H1 (cell line): ENCODE results near the gene SPOCK3. TPM values are rescaled to one million over a fixed set of nuclear protein-coding genes. Genes with fewer than 3 reads are reported as not detected.

Source experiments
- CTCF ChIA-PET: fragments of 300-600 bp; sonication (Branson Sonifier 250); formaldehyde crosslinking; loops from one replicate; lab custom pipeline; 2021; ENCODE audit not compliant: partially characterized antibody; lab: Charles Lee
- POLR2A ChIA-PET: fragments of 300-600 bp; sonication (Branson Sonifier 250); formaldehyde crosslinking; loops from one replicate; lab custom pipeline; 2021; ENCODE audit warnings: inconsistent platforms; ENCODE audit not compliant: partially characterized antibody; lab: Charles Lee
- DNase-seq, 2 experiments: peaks; one replicate each; pipeline versions ENCODE4 v3.0.0 to v3.0.0-alpha.2; 2010 to 2022; ENCODE audit warnings: low spot score in 2 of 2, low read depth in 1 of 2, mixed read lengths in 1 of 2
- FAIRE-seq: peaks from 2 replicates; lab custom pipeline; 2011; peaks lifted over from hg19 to GRCh38; lab: Jason Lieb, UNC
- H2AFZ ChIP-seq: 2 replicates; pipeline ENCODE4 v1.8.1; 2012; ENCODE audit warnings: low read length, inconsistent platforms
- H2AK5ac ChIP-seq: 2 replicates; pipeline ENCODE4 v1.6.1; 2013; ENCODE audit warnings: low read depth, low read length
- H2BK120ac ChIP-seq: replicated peaks from 2 replicates; pipeline ENCODE3; 2013; ENCODE audit warnings: low read depth, low read length, inconsistent platforms
- H2BK12ac ChIP-seq: 2 replicates; pipeline ENCODE4 v1.6.1; 2013; ENCODE audit warnings: low read depth, low read length
- H2BK15ac ChIP-seq: 2 replicates; pipeline ENCODE4 v1.6.1; 2013; ENCODE audit warnings: low read length
- H2BK20ac ChIP-seq: 2 replicates; pipeline ENCODE4 v1.6.1; 2013; ENCODE audit warnings: low read length
- H2BK5ac ChIP-seq: 2 replicates; pipeline ENCODE4 v1.6.1; 2013; ENCODE audit warnings: low read depth, low read length
- H3K14ac ChIP-seq: 2 replicates; pipeline ENCODE4 v1.6.1; 2013; ENCODE audit warnings: inconsistent platforms; ENCODE audit not compliant: insufficient read length
- H3K18ac ChIP-seq: 2 replicates; pipeline ENCODE4 v1.6.1; 2013; ENCODE audit warnings: low read length; ENCODE audit errors: extremely low read depth
- H3K23ac ChIP-seq: 2 replicates; pipeline ENCODE4 v1.6.1; 2013; ENCODE audit warnings: inconsistent platforms; ENCODE audit not compliant: insufficient read length
- H3K23me2 ChIP-seq: 2 replicates; pipeline ENCODE4 v1.6.1; 2013; ENCODE audit warnings: low read depth, low read length
- H3K27ac ChIP-seq: 2 replicates; pipeline ENCODE4 v1.6.1; 2011; ENCODE audit warnings: low read depth, low read length, inconsistent platforms
- H3K27me3 ChIP-seq, 4 experiments: replicated peaks in 1 of 4; 1 replicate in 1 of 4; 2 replicates in 3 of 4; pipeline versions ENCODE4 v1.6.1 to v1.8.1; 2011 to 2013; ENCODE audit warnings: low read length in 3 of 4, mild to moderate bottlenecking in 3 of 4, inconsistent platforms in 2 of 4, mixed read lengths in 2 of 4, moderate library complexity in 1 of 4; ENCODE audit not compliant: control insufficient read depth in 3 of 4, insufficient read depth in 3 of 4; ENCODE audit errors: extremely low read depth in 1 of 4
- H3K36me3 ChIP-seq, 4 experiments: 2 replicates each; pipeline versions ENCODE4 v1.6.1 to v1.8.1; 2011 to 2013; ENCODE audit warnings: mild to moderate bottlenecking in 4 of 4, low read length in 3 of 4, moderate library complexity in 2 of 4, control low read depth in 1 of 4, inconsistent platforms in 1 of 4; ENCODE audit not compliant: insufficient read depth in 4 of 4, control insufficient read depth in 2 of 4
- H3K4ac ChIP-seq: replicated peaks from 2 replicates; pipeline ENCODE3; 2013; ENCODE audit warnings: low read length, low read depth, mixed read lengths, inconsistent platforms; ENCODE audit not compliant: insufficient read length
- H3K4me1 ChIP-seq, 4 experiments: replicated peaks in 1 of 4; 1 replicate in 1 of 4; 2 replicates in 3 of 4; pipeline versions ENCODE4 v1.6.1 to v1.8.1; 2011 to 2013; ENCODE audit warnings: low read length in 3 of 4, inconsistent platforms in 2 of 4, mixed read lengths in 1 of 4; ENCODE audit not compliant: insufficient read depth in 4 of 4, control insufficient read depth in 3 of 4
- H3K4me2 ChIP-seq, 2 experiments: 2 replicates each; pipeline versions ENCODE4 v1.6.1 to v1.8.1; 2011 to 2013; ENCODE audit warnings: low read depth in 2 of 2, low read length in 2 of 2, control low read depth in 1 of 2, inconsistent platforms in 1 of 2, mild to moderate bottlenecking in 1 of 2; ENCODE audit not compliant: insufficient read depth in 1 of 2
- H3K4me3 ChIP-seq, 4 experiments: fragments of 200-600, 300-600 bp in 1 of 4; sonication (generic), shearing (Covaris generic), sonication (Bioruptor Twin) in 1 of 4; 2 replicates each; pipeline versions ENCODE4 v1.5.1 to v1.8.1; 2011 to 2016; ENCODE audit warnings: low read length in 4 of 4, low read depth in 3 of 4, control low read depth in 2 of 4, inconsistent platforms in 2 of 4, mild to moderate bottlenecking in 2 of 4, mixed read lengths in 1 of 4, moderate library complexity in 1 of 4; ENCODE audit not compliant: insufficient read depth in 2 of 4; ENCODE audit errors: extremely low read depth in 1 of 4
- H3K56ac ChIP-seq: replicated peaks from 2 replicates; pipeline ENCODE3; 2013; ENCODE audit warnings: low read depth, mild to moderate bottlenecking, mixed read lengths, low read length, inconsistent platforms; ENCODE audit not compliant: insufficient read length
- H3K79me1 ChIP-seq: 2 replicates; pipeline ENCODE4 v1.6.1; 2013; ENCODE audit warnings: low read depth, low read length, control low read depth
- H3K79me2 ChIP-seq, 2 experiments: 2 replicates each; pipeline versions ENCODE4 v1.6.1 to v1.8.1; 2012 to 2013; ENCODE audit warnings: low read length in 2 of 2, mild to moderate bottlenecking in 2 of 2, inconsistent platforms in 1 of 2; ENCODE audit not compliant: insufficient read depth in 2 of 2, control insufficient read depth in 1 of 2
- H3K9ac ChIP-seq, 4 experiments: replicated peaks in 1 of 4; 1 replicate in 1 of 4; 2 replicates in 3 of 4; pipeline versions ENCODE4 v1.6.1 to v1.8.1; 2011 to 2013; ENCODE audit warnings: low read depth in 3 of 4, low read length in 3 of 4, control low read depth in 2 of 4, mild to moderate bottlenecking in 2 of 4, moderate library complexity in 2 of 4, inconsistent platforms in 1 of 4; ENCODE audit errors: extremely low read depth in 1 of 4
- H3K9me3 ChIP-seq, 2 experiments: 2 replicates each; pipeline versions ENCODE4 v1.6.1 to v1.8.1; 2012 to 2013; ENCODE audit warnings: mild to moderate bottlenecking in 2 of 2, moderate library complexity in 2 of 2, control low read depth in 1 of 2, inconsistent platforms in 1 of 2, low read depth in 1 of 2, low read length in 1 of 2, mixed read lengths in 1 of 2; ENCODE audit not compliant: insufficient read depth in 2 of 2
- H4K20me1 ChIP-seq, 2 experiments: replicated peaks in 1 of 2; 2 replicates each; pipeline versions ENCODE3 to v1.8.1; 2011 to 2013; ENCODE audit warnings: inconsistent platforms in 2 of 2, low read length in 2 of 2, mild to moderate bottlenecking in 1 of 2; ENCODE audit not compliant: insufficient read depth in 2 of 2, control insufficient read depth in 1 of 2
- H4K5ac ChIP-seq: 2 replicates; pipeline ENCODE4 v1.6.1; 2013; ENCODE audit warnings: low read length, low read depth, mixed read lengths, inconsistent platforms; ENCODE audit not compliant: insufficient read length
- H4K8ac ChIP-seq: 2 replicates; pipeline ENCODE4 v1.8.0; 2013; ENCODE audit warnings: mild to moderate bottlenecking, moderate library complexity, low read length, inconsistent platforms; ENCODE audit not compliant: insufficient read depth; ENCODE audit errors: extremely low read depth
- H4K91ac ChIP-seq: replicated peaks from 2 replicates; pipeline ENCODE3; 2013; ENCODE audit warnings: low read length, mixed read lengths, inconsistent platforms; ENCODE audit not compliant: insufficient read length
- CBX5 ChIP-seq: fragments of 300-800, 300-1000 bp; sonication (generic); IDR thresholded peaks from 2 replicates; pipeline ENCODE4 v1.7.1; 2016; ENCODE audit warnings: antibody characterized with exemption, low read length, low read depth
- RNF2 ChIP-seq: fragments of 200-900, 300-1000 bp; sonication (generic); IDR thresholded peaks from 2 replicates; pipeline ENCODE4 v1.7.1; 2016; ENCODE audit warnings: borderline replicate concordance, low read depth, mild to moderate bottlenecking, antibody characterized with exemption, low read length; ENCODE audit not compliant: poor library complexity, severe bottlenecking; ENCODE audit errors: missing control alignments
- SAP30 ChIP-seq: fragments of 300-600 bp; sonication (generic); IDR thresholded peaks from 2 replicates; pipeline ENCODE4 v1.7.1; 2012; ENCODE audit warnings: low read length, moderate library complexity, mild to moderate bottlenecking, inconsistent platforms; ENCODE audit not compliant: insufficient read depth, insufficient replicate concordance
- TEAD4 ChIP-seq: IDR thresholded peaks from 2 replicates; pipeline ENCODE4 v1.6.1; 2012; ENCODE audit warnings: low read depth, low read length, inconsistent platforms, mixed read lengths
- YY1 ChIP-seq: IDR thresholded peaks from 2 replicates; pipeline ENCODE4 v1.6.1; 2011; ENCODE audit warnings: low read depth, mild to moderate bottlenecking, low read length
- WGBS, 2 experiments: shearing (Covaris generic) in 1 of 2; methylation state at CpG; one replicate each; pipeline versions ENCODE4 v1.1.6 to v1.1.7; 2013 to 2015; ENCODE audit warnings: low lambda C conversion rate in 2 of 2, mixed read lengths in 2 of 2, inconsistent platforms in 1 of 2, low coverage in 1 of 2, missing lambda C conversion rate in 1 of 2; ENCODE audit not compliant: insufficient replicate concordance in 2 of 2, insufficient coverage in 1 of 2, insufficient read length in 1 of 2; ENCODE audit errors: extremely low coverage in 1 of 2, missing lambda C conversion rate in 1 of 2; 5-methylcytosine and 5-hydroxymethylcytosine counted together
- polyA plus RNA-seq, 7 experiments: library from polyadenylated mRNA; depleted of rRNA in 3 of 7; stranded (reverse) in 5 of 7; unstranded in 2 of 7; fragments of >200 nt in 5 of 7; fragments of 200-250 nt in 2 of 7; gene quantifications; 1 replicate in 5 of 7; 2 replicates in 1 of 7; 4 replicates in 1 of 7; pipeline versions ENCODE4 v1.2.1 to v1.2.3, GENCODE V29; 2011 to 2013; ENCODE audit warnings: missing spikeins in 2 of 7, mixed read lengths in 2 of 7
- total RNA-seq: library from RNA; stranded (reverse); fragmentation: NEBNext Ultra II Directional; extraction: Animal tissue kit (Norgen Biotek cat#: 25700); gene quantifications from 2 replicates; pipeline ENCODE4 v1.2.1, GENCODE V29; 2021
- TF ChIP-seq, protein P1 (sequence below): IDR thresholded peaks from 2 replicates; pipeline ENCODE4 v1.6.1; 2012; ENCODE audit warnings: low read length, inconsistent platforms
- TF ChIP-seq, protein P2 (sequence below): IDR thresholded peaks from 2 replicates; pipeline ENCODE4 v1.6.1; 2011; ENCODE audit warnings: low read length, improper control_type of control experiment

Gene SPOCK3
- total and polyA plus RNA-seq, 2 of the 8 experiments (the other 6 are each of a cell fraction or from before 2014, with no cell fraction given): 0.14 to 0.60 TPM

DNA sequence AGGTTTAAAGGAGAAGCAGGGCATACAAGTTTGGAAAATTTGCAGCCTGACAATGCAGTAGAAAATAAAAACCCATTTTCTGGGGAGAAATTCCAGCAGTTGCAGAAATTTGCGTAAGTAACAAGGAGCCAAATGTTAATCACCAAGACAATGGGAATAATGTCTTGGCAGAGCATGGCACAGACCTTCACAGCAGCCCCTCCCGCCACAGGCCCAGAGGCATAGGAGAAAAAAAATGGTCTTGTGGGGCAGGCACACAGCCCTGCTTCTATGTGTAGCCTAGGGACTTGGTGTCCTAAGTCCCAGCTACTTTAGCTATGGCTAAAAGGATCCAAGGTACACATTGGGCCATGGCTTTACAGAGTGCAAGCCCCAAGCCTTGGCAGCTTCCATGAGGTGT, 65.7 kb downstream of the SPOCK3 start:
- H3K4me3 ChIP-seq: no peak overlapping the region

More for the DNA sequence above, 65.7 kb downstream of the SPOCK3 start:
- DNase-seq (no peak), FAIRE-seq (no peak)
- Histone ChIP-seq H2BK5ac (no peak overlapping the region), H4K5ac (no peak overlapping the region), H4K8ac (no peak overlapping the region), H2AFZ (no peak overlapping the region), H2AK5ac (no peak overlapping the region), H3K18ac (no peak overlapping the region), H3K9me3 (no peaks in the 10 kb centered on the region), H2BK12ac (no peak overlapping the region), H3K36me3 (no peaks in the 10 kb centered on the region), H3K4me1 (no peaks in the 10 kb centered on the region), H3K79me2 (no peaks in the 10 kb centered on the region), H3K9ac (no peak overlapping the region), H3K79me1 (no peaks in the 10 kb centered on the region), H3K27me3 (no peaks in the 10 kb centered on the region), H3K27ac (no peak overlapping the region), H3K4ac (no peak overlapping the region), H3K23me2 (no peaks in the 10 kb centered on the region), H3K14ac (no peak overlapping the region), H3K4me2 (no peak overlapping the region), H4K91ac (no peak overlapping the region), H2BK15ac (no peak overlapping the region), H3K56ac (no peak overlapping the region), H2BK20ac (no peak overlapping the region), H2BK120ac (no peak overlapping the region), H3K23ac (no peak overlapping the region), H4K20me1 (no peaks in the 10 kb centered on the region)
- no peak for TF ChIP-seq YY1
- no peak for TF ChIP-seq RNF2
- TF ChIP-seq CBX5: no peak
- TF ChIP-seq, protein P1, sequence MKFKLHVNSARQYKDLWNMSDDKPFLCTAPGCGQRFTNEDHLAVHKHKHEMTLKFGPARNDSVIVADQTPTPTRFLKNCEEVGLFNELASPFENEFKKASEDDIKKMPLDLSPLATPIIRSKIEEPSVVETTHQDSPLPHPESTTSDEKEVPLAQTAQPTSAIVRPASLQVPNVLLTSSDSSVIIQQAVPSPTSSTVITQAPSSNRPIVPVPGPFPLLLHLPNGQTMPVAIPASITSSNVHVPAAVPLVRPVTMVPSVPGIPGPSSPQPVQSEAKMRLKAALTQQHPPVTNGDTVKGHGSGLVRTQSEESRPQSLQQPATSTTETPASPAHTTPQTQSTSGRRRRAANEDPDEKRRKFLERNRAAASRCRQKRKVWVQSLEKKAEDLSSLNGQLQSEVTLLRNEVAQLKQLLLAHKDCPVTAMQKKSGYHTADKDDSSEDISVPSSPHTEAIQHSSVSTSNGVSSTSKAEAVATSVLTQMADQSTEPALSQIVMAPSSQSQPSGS: no peak
- no peak for TF ChIP-seq TEAD4
- no peak for TF ChIP-seq SAP30
- TF ChIP-seq, protein P2, sequence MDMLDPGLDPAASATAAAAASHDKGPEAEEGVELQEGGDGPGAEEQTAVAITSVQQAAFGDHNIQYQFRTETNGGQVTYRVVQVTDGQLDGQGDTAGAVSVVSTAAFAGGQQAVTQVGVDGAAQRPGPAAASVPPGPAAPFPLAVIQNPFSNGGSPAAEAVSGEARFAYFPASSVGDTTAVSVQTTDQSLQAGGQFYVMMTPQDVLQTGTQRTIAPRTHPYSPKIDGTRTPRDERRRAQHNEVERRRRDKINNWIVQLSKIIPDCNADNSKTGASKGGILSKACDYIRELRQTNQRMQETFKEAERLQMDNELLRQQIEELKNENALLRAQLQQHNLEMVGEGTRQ: no peak
- POLR2A ChIA-PET: no interaction called here
- CTCF ChIA-PET: no interaction called here
- 89% methylated on average over 2 of the region's 2 CpGs; no CpG with 5 or more reads in 1 of the 2 experiments for WGBS, 2 experiments
